Panc1 (cell line): Measurements from ENCODE around the gene RANGAP1.

Source experiments
- CTCF ChIP-seq: fragments of 450-650 bp; IDR thresholded peaks from 2 replicates; pipeline ENCODE4 v1.5.1; 2017; ENCODE audit warnings: mild to moderate bottlenecking
- POLR2AphosphoS5 ChIP-seq: IDR thresholded peaks from 2 replicates; pipeline ENCODE4 v1.6.1; 2012; ENCODE audit warnings: mild to moderate bottlenecking, low read depth, low read length, moderate library complexity
- SIN3A ChIP-seq: IDR thresholded peaks from 2 replicates; pipeline ENCODE4 v1.6.1; 2012; ENCODE audit warnings: low read depth, mild to moderate bottlenecking, low read length, moderate library complexity, borderline replicate concordance; ENCODE audit not compliant: insufficient read depth
- TCF7L2 ChIP-seq: IDR thresholded peaks from 2 replicates; pipeline ENCODE4 v1.6.1; 2011; ENCODE audit warnings: mild to moderate bottlenecking, low read depth, low read length, inconsistent platforms
- TF ChIP-seq, protein P1 (sequence below), 2 experiments: IDR thresholded peaks; 2 replicates each; pipeline ENCODE4 v1.6.1; 2011 to 2012; ENCODE audit warnings: low read depth in 2 of 2, control low read depth in 1 of 2, low read length in 1 of 2, mild to moderate bottlenecking in 1 of 2, moderate library complexity in 1 of 2; ENCODE audit not compliant: insufficient read depth in 1 of 2

DNA sequence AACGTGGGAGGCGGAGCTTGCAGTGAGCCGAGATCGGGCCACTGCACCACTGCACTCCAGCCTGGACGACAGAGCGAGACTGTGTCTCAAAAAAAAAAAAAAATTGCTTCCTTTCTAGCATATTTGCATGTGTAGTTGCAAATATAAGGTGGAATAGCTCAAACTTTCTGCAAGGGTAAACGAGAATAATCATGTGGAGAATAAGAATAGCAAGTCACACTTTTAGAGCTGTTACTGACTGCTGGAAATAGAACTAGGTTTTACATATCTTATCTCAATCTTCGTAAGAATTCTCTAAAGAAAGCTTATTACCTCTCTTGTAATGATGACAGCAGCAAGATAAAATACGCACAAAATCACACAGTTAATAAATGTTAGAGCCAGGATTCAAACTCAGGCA, 79.3 kb downstream of the RANGAP1 start:
- TF ChIP-seq CTCF (no peak), POLR2AphosphoS5 (no peak), SIN3A (no peak), TCF7L2 (no peak)
- TF ChIP-seq, protein P1, sequence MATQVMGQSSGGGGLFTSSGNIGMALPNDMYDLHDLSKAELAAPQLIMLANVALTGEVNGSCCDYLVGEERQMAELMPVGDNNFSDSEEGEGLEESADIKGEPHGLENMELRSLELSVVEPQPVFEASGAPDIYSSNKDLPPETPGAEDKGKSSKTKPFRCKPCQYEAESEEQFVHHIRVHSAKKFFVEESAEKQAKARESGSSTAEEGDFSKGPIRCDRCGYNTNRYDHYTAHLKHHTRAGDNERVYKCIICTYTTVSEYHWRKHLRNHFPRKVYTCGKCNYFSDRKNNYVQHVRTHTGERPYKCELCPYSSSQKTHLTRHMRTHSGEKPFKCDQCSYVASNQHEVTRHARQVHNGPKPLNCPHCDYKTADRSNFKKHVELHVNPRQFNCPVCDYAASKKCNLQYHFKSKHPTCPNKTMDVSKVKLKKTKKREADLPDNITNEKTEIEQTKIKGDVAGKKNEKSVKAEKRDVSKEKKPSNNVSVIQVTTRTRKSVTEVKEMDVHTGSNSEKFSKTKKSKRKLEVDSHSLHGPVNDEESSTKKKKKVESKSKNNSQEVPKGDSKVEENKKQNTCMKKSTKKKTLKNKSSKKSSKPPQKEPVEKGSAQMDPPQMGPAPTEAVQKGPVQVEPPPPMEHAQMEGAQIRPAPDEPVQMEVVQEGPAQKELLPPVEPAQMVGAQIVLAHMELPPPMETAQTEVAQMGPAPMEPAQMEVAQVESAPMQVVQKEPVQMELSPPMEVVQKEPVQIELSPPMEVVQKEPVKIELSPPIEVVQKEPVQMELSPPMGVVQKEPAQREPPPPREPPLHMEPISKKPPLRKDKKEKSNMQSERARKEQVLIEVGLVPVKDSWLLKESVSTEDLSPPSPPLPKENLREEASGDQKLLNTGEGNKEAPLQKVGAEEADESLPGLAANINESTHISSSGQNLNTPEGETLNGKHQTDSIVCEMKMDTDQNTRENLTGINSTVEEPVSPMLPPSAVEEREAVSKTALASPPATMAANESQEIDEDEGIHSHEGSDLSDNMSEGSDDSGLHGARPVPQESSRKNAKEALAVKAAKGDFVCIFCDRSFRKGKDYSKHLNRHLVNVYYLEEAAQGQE (IDR thresholded peaks at IDR 0.05; ENCODE audit: insufficient read depth in 1 of 2, low read depth in 2 of 2, low read length in 1 of 2), result no peak
